Nephron (organoid): ENCODE results near the gene PPM1L.

ENCODE experiments used
- H3K27ac Mint-ChIP-seq, 3 experiments: 2 replicates each; pipeline ENCODE4 v1.8.0; 2020; ENCODE audit warnings: mixed read lengths in 3 of 3, mild to moderate bottlenecking in 2 of 3, moderate library complexity in 1 of 3
- H3K27me3 Mint-ChIP-seq: 2 replicates; pipeline ENCODE4 v1.8.0; 2021; ENCODE audit warnings: low read depth, mild to moderate bottlenecking, moderate library complexity, mixed read lengths
- H3K36me3 Mint-ChIP-seq: 2 replicates; pipeline ENCODE4 v1.8.0; 2020; ENCODE audit warnings: low read depth, mixed read lengths
- H3K4me1 Mint-ChIP-seq: 2 replicates; pipeline ENCODE4 v1.8.0; 2020; ENCODE audit warnings: mixed read lengths
- H3K4me3 Mint-ChIP-seq, 3 experiments: 2 replicates each; pipeline ENCODE4 v1.8.0; 2020; ENCODE audit warnings: mild to moderate bottlenecking in 3 of 3, mixed read lengths in 3 of 3, moderate library complexity in 2 of 3
- H3K9me3 Mint-ChIP-seq: 2 replicates; pipeline ENCODE4 v1.8.0; 2020; ENCODE audit warnings: mixed read lengths
- CTCF ChIP-seq, 3 experiments: fragments of 200-600 bp; sonication (generic); IDR thresholded peaks; one replicate each; pipeline ENCODE4 v1.5.0; 2021; ENCODE audit warnings: antibody characterized with exemption in 3 of 3; ENCODE audit not compliant: unreplicated experiment in 3 of 3

The PPM1L gene

GRCh38 chr3:160779040-160779439 is 23.0 kb downstream of the PPM1L start:
- no peak overlapping the region for H3K27ac Mint-ChIP-seq
- H3K4me3 Mint-ChIP-seq = no peak overlapping the region

DNA sequence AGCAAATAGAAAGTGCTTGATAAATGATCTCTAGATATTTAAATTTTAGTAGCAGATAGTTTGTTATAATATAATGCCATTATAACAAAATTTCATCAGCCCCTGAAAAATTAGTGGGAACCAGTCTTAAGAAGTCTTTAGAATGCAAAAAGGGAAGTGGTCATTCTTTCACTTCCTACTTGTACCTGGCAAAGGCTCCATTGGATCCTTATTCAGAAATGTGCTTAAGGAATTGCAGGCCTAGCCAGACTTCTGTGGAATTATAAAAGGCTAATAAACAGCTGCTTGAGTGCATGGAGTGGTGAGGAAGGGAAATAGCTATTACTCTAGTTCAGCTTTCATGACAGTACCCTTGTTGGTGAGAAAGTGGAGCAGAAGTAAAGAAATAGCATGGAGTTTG is 24.2 kb downstream of the PPM1L start:
- H3K4me1 Mint-ChIP-seq = no peaks in the 10 kb centered on the region
- H3K36me3 Mint-ChIP-seq = no peaks in the 10 kb centered on the region
- H3K9me3 Mint-ChIP-seq = no peaks in the 10 kb centered on the region
- TF ChIP-seq CTCF (IDR thresholded peaks at IDR 0.05; ENCODE audit: unreplicated experiment in 3 of 3) = no peak
- H3K4me3 Mint-ChIP-seq = no peak overlapping the region
- no peak overlapping the region for H3K27ac Mint-ChIP-seq
- no peaks in the 10 kb centered on the region for H3K27me3 Mint-ChIP-seq

More at GRCh38 chr3:160779040-160779439, 23.0 kb downstream of the PPM1L start:
- Mint-ChIP-seq H3K9me3 (no peaks in the 10 kb centered on the region), H3K27me3 (no peaks in the 10 kb centered on the region), H3K4me1 (no peaks in the 10 kb centered on the region), H3K36me3 (no peaks in the 10 kb centered on the region)
- TF ChIP-seq CTCF (IDR thresholded peaks at IDR 0.05; ENCODE audit: unreplicated experiment in 3 of 3) = no peak

DNA sequence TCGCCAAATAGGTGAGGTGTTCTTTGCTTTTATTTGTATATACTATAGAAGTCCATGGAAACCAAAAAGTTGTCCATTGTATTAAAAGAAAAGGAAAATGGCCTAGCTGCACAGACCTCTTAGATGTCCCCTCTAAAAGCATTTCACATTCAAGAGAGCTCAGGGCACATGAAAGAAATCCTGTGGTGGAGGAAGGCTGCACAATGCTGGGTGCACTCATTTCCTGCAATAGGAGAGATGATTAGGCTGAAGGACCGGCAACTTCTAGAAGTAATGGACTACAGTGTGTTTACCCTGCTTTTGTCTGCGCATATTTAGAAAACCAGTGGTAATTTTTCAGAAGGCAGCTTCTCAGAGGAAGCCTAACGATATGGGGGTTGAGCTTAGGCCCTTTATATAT is 25.4 kb downstream of the PPM1L start:
- no peak overlapping the region for H3K27ac Mint-ChIP-seq

DNA sequence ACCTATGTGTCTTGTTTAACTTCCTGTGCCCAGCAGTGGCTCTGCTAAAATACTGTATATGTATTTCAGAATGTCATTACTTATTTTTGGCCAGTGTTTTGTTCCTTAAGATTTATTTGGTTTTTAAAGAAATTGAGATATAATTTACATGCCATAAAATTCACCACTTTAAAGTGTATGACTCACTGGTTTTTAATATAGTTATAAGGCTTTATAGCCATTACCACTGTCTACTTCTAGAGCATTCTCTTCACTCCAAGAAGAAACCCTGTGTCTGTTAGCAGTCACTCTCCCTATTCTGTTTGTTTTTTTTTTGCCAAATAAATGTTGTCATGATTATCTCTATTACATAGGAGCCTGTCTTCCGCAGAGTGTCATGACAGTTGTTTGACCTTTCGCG is 25.8 kb downstream of the PPM1L start:
- peaks cover 4% of the 10 kb centered on the region for H3K36me3 Mint-ChIP-seq
- no peak overlapping the region for H3K27ac Mint-ChIP-seq
- H3K27me3 Mint-ChIP-seq = no peaks in the 10 kb centered on the region

More for the DNA sequence above, 25.4 kb downstream of the PPM1L start:
- H3K9me3 Mint-ChIP-seq = peaks cover 3% of the 10 kb centered on the region
- H3K36me3 Mint-ChIP-seq = peaks cover 4% of the 10 kb centered on the region
- no peaks in the 10 kb centered on the region for H3K27me3 Mint-ChIP-seq
- TF ChIP-seq CTCF (IDR thresholded peaks at IDR 0.05; ENCODE audit: unreplicated experiment in 3 of 3) = no peak
- H3K4me1 Mint-ChIP-seq = no peaks in the 10 kb centered on the region
- no peak overlapping the region for H3K4me3 Mint-ChIP-seq

GRCh38 chr3:160784853-160785252 is 28.8 kb downstream of the PPM1L start:
- TF ChIP-seq CTCF (IDR thresholded peaks at IDR 0.05; ENCODE audit: unreplicated experiment in 3 of 3) = no peak
- Mint-ChIP-seq H3K27me3 (no peaks in the 10 kb centered on the region), H3K9me3 (peaks cover 13% of the 10 kb centered on the region), H3K27ac (no peak overlapping the region), H3K4me1 (no peaks in the 10 kb centered on the region), H3K36me3 (peaks cover 4% of the 10 kb centered on the region), H3K4me3 (no peak overlapping the region)

More for the DNA sequence above, 25.8 kb downstream of the PPM1L start:
- H3K4me1 Mint-ChIP-seq = no peaks in the 10 kb centered on the region
- H3K4me3 Mint-ChIP-seq = no peak overlapping the region
- H3K9me3 Mint-ChIP-seq = peaks cover 6% of the 10 kb centered on the region
- TF ChIP-seq CTCF (IDR thresholded peaks at IDR 0.05; ENCODE audit: unreplicated experiment in 3 of 3) = no peak

- no peak for TF ChIP-seq CTCF (IDR thresholded peaks at IDR 0.05; ENCODE audit: unreplicated experiment in 3 of 3)
- no peaks in the 10 kb centered on the region for H3K4me1 Mint-ChIP-seq
- H3K9me3 Mint-ChIP-seq = peaks cover 13% of the 10 kb centered on the region
- no peaks in the 10 kb centered on the region for H3K27me3 Mint-ChIP-seq
- no peak overlapping the region for H3K27ac Mint-ChIP-seq
- H3K36me3 Mint-ChIP-seq = peaks cover 4% of the 10 kb centered on the region
- H3K4me3 Mint-ChIP-seq = no peak overlapping the region
These were observed 34.7 kb downstream of the PPM1L start for GRCh38 chr3:160790726-160791125.
